GM23338 (cell line): ENCODE measurements around the gene CCL23. TPM values are rescaled to one million over a fixed set of nuclear protein-coding genes. Genes with fewer than 3 reads are reported as not detected.
"Not testable (repeated sequence)": the region's sequence is repeated elsewhere in the genome, so short reads cannot be mapped to it uniquely, and the experiment has no call there.

Experiments used
- ATAC-seq: fragments of 200-7000 bp; cut with Tn5 transposase; 3 replicates; pipeline ENCODE4 v1.9.1; 2020
- DNase-seq: peaks from one replicate; pipeline ENCODE4 v3.0.0-alpha.2; 2015; ENCODE audit warnings: low spot score
- H2AFZ ChIP-seq: fragments of 200-600 bp; sonication (generic); 2 replicates; pipeline ENCODE4 v1.8.0; 2016; ENCODE audit warnings: antibody characterized with exemption, mild to moderate bottlenecking, moderate library complexity
- H3F3A ChIP-seq: fragments of 200-600 bp; sonication (generic); replicated peaks from 2 replicates; pipeline ENCODE4 v1.8.0; 2017; ENCODE audit warnings: antibody characterized with exemption, mixed run types, low read depth
- H3K27ac ChIP-seq: fragments of 200-600 bp; sonication (generic); 2 replicates; pipeline ENCODE4 v1.6.1; 2016; ENCODE audit warnings: low read depth
- H3K27me3 ChIP-seq: fragments of 200-600 bp; sonication (generic); 2 replicates; pipeline ENCODE4 v1.8.0; 2016; ENCODE audit warnings: mild to moderate bottlenecking, mixed run types, moderate library complexity; ENCODE audit not compliant: insufficient read depth
- H3K36me3 ChIP-seq: fragments of 200-600 bp; sonication (generic); 2 replicates; pipeline ENCODE4 v1.8.0; 2016; ENCODE audit warnings: mild to moderate bottlenecking; ENCODE audit not compliant: insufficient read depth
- H3K4me1 ChIP-seq: fragments of 200-600 bp; sonication (generic); 2 replicates; pipeline ENCODE4 v1.8.0; 2016; ENCODE audit warnings: mild to moderate bottlenecking, moderate library complexity; ENCODE audit not compliant: insufficient read depth
- H3K4me2 ChIP-seq: fragments of 200-600 bp; sonication (generic); 2 replicates; pipeline ENCODE4 v1.7.1; 2017; ENCODE audit warnings: mixed run types
- H3K4me3 ChIP-seq: fragments of 200-600 bp; sonication (generic); 2 replicates; pipeline ENCODE4 v1.6.1; 2016; ENCODE audit warnings: mixed run types
- H3K79me2 ChIP-seq: fragments of 200-600 bp; sonication (generic); replicated peaks from 2 replicates; pipeline ENCODE4 v1.8.0; 2017; ENCODE audit warnings: mild to moderate bottlenecking; ENCODE audit not compliant: insufficient read depth
- H3K9me2 ChIP-seq: fragments of 200-600 bp; sonication (generic); 2 replicates; pipeline ENCODE4 v1.8.0; 2017; ENCODE audit not compliant: insufficient read depth
- H4K20me1 ChIP-seq: fragments of 200-600 bp; sonication (generic); replicated peaks from 2 replicates; pipeline ENCODE4 v1.8.0; 2017; ENCODE audit warnings: mild to moderate bottlenecking; ENCODE audit not compliant: insufficient read depth
- H3K27ac Mint-ChIP-seq: 2 replicates; pipeline ENCODE4 v1.8.0; 2020; ENCODE audit warnings: inconsistent platforms, mild to moderate bottlenecking, moderate library complexity, mixed read lengths
- H3K27me3 Mint-ChIP-seq: 3 replicates; pipeline ENCODE4 v1.8.0; 2022; ENCODE audit warnings: low read depth, mild to moderate bottlenecking, moderate library complexity, mixed read lengths, inconsistent platforms; ENCODE audit not compliant: insufficient read depth, poor library complexity
- H3K36me3 Mint-ChIP-seq: 3 replicates; pipeline ENCODE4 v1.8.0; 2021; ENCODE audit warnings: low read depth, mild to moderate bottlenecking, inconsistent platforms, moderate library complexity, mixed read lengths
- H3K4me1 Mint-ChIP-seq: 3 replicates; pipeline ENCODE4 v1.8.0; 2020; ENCODE audit warnings: mild to moderate bottlenecking, inconsistent platforms, mixed read lengths
- H3K4me3 Mint-ChIP-seq: 3 replicates; pipeline ENCODE4 v1.8.0; 2021; ENCODE audit warnings: moderate library complexity, mild to moderate bottlenecking, inconsistent platforms, mixed read lengths
- H3K9me3 Mint-ChIP-seq: 3 replicates; pipeline ENCODE4 v1.8.0; 2020; ENCODE audit warnings: moderate library complexity, mild to moderate bottlenecking, inconsistent platforms, mixed read lengths
- EZH2 ChIP-seq: fragments of 200-600 bp; sonication (generic); IDR thresholded peaks from one replicate; pipeline ENCODE4 v1.8.0; 2017; ENCODE audit warnings: antibody characterized with exemption, mild to moderate bottlenecking, low read depth; ENCODE audit not compliant: unreplicated experiment
- EZH2phosphoT487 ChIP-seq: fragments of 200-600 bp; sonication (generic); IDR thresholded peaks from one replicate; pipeline ENCODE4 v1.8.1; 2018; ENCODE audit warnings: antibody characterized with exemption; ENCODE audit not compliant: unreplicated experiment
- JUNB ChIP-seq: IDR thresholded peaks from one replicate; pipeline ENCODE4 v1.6.1; 2016; ENCODE audit warnings: antibody characterized with exemption; ENCODE audit not compliant: unreplicated experiment
- POLR2AphosphoS5 ChIP-seq: IDR thresholded peaks from 2 replicates; pipeline ENCODE4 v1.6.1; 2016; ENCODE audit warnings: antibody characterized with exemption, low read depth
- STAT1 ChIP-seq: IDR thresholded peaks from one replicate; pipeline ENCODE4 v1.6.1; 2016; ENCODE audit warnings: antibody characterized with exemption; ENCODE audit not compliant: unreplicated experiment
- ZNF114 ChIP-seq: fragments of 250-450 bp; sonication (Bioruptor Pico); IDR thresholded peaks from 2 replicates; pipeline ENCODE4 v1.5.0; 2020; ENCODE audit warnings: mild to moderate bottlenecking, moderate library complexity
- polyA plus RNA-seq: library from polyadenylated mRNA; unstranded; fragments of >200 nt; fragmentation: Nextera tagmentation; extraction: Ambion mirVana; gene quantifications from 2 replicates; pipeline ENCODE4 v1.2.1, GENCODE V29; 2016
- total RNA-seq: library from RNA; depleted of rRNA; stranded (reverse); fragments of >200 nt; shearing (Covaris generic); gene quantifications from 2 replicates; pipeline ENCODE4 v1.2.3, GENCODE V29; 2014
- TF ChIP-seq, protein P1 (sequence below): IDR thresholded peaks from one replicate; pipeline ENCODE4 v1.6.1; 2018; ENCODE audit warnings: antibody characterized with exemption; ENCODE audit not compliant: unreplicated experiment
- TF ChIP-seq, protein P2 (sequence below), 2 experiments: fragments of 200-600 bp in 1 of 2; sonication (generic) in 1 of 2; conservative IDR thresholded peaks; 2 replicates each; pipeline versions ENCODE4 v1.5.1 to v1.6.1; 2016 to 2017; ENCODE audit warnings: antibody characterized with exemption in 2 of 2, low read depth in 2 of 2, mild to moderate bottlenecking in 2 of 2, moderate library complexity in 1 of 2

Gene CCL23
- total and polyA plus RNA-seq, 2 experiments from 2014 or later, result not detected

GRCh38 chr17:36016555-36016954 is 1.2 kb downstream of the CCL23 start (continued):
- TF ChIP-seq, protein P1, sequence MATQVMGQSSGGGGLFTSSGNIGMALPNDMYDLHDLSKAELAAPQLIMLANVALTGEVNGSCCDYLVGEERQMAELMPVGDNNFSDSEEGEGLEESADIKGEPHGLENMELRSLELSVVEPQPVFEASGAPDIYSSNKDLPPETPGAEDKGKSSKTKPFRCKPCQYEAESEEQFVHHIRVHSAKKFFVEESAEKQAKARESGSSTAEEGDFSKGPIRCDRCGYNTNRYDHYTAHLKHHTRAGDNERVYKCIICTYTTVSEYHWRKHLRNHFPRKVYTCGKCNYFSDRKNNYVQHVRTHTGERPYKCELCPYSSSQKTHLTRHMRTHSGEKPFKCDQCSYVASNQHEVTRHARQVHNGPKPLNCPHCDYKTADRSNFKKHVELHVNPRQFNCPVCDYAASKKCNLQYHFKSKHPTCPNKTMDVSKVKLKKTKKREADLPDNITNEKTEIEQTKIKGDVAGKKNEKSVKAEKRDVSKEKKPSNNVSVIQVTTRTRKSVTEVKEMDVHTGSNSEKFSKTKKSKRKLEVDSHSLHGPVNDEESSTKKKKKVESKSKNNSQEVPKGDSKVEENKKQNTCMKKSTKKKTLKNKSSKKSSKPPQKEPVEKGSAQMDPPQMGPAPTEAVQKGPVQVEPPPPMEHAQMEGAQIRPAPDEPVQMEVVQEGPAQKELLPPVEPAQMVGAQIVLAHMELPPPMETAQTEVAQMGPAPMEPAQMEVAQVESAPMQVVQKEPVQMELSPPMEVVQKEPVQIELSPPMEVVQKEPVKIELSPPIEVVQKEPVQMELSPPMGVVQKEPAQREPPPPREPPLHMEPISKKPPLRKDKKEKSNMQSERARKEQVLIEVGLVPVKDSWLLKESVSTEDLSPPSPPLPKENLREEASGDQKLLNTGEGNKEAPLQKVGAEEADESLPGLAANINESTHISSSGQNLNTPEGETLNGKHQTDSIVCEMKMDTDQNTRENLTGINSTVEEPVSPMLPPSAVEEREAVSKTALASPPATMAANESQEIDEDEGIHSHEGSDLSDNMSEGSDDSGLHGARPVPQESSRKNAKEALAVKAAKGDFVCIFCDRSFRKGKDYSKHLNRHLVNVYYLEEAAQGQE, result no peak
- TF ChIP-seq EZH2phosphoT487 (no peak), ZNF114 (CRISPR knock-in tag) (no peak)

- not testable (repeated sequence) for H3K4me1 ChIP-seq, H3K36me3 ChIP-seq, DNase-seq, H3K36me3 Mint-ChIP-seq, H3K79me2 ChIP-seq, H3K4me2 ChIP-seq, H4K20me1 ChIP-seq, H3K4me3 ChIP-seq, H3K27me3 ChIP-seq, H3K4me1 Mint-ChIP-seq, ATAC-seq, H3F3A ChIP-seq, H2AFZ ChIP-seq, H3K4me3 Mint-ChIP-seq, H3K27ac Mint-ChIP-seq, H3K27ac ChIP-seq, H3K9me2 ChIP-seq
- Mint-ChIP-seq H3K27me3 (peaks cover 11% of the 10 kb centered on the region), H3K9me3 (peaks cover 31% of the 10 kb centered on the region)
Measured at GRCh38 chr17:36015895-36016294, 1.9 kb downstream of the CCL23 start.

DNA sequence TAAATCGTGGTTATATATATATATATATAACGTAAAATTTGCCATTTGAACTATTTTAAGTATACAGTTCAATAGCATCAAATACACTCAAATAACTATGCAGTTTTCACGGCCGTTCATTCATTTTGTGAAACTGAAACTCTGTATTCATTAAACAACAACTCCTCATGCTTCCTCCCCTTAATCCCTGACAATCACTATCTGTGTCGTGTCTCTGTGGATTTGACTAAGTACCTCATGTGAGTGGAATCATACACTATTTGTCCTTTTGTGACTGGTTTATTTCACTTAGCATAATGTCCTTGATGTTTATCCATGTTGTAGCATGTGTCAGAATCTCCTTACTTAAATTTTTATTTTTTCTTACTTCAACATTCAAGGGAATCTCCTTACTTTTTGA is 2.8 kb downstream of the CCL23 start:
- Histone ChIP-seq H4K20me1 (no peaks in the 10 kb centered on the region), H3K9me2 (no peaks in the 10 kb centered on the region), H3F3A (no peaks in the 10 kb centered on the region), H2AFZ (no peak overlapping the region), H3K27me3 (no peaks in the 10 kb centered on the region), H3K4me2 (no peak overlapping the region), H3K79me2 (no peaks in the 10 kb centered on the region), H3K27ac (no peak overlapping the region), H3K4me1 (no peaks in the 10 kb centered on the region), H3K4me3 (no peak overlapping the region), H3K36me3 (no peaks in the 10 kb centered on the region)
- Mint-ChIP-seq H3K9me3 (peaks cover 40% of the 10 kb centered on the region), H3K36me3 (peaks cover 3% of the 10 kb centered on the region; the same call in 2 of the 3 replicates), H3K4me1 (no peaks in the 10 kb centered on the region), H3K27me3 (peaks cover 9% of the 10 kb centered on the region), H3K27ac (no peak overlapping the region), H3K4me3 (no peak overlapping the region)
- TF ChIP-seq ZNF114 (CRISPR knock-in tag) (no peak), EZH2 (no peak), STAT1 (no peak), JUNB (no peak), POLR2AphosphoS5 (no peak)
- TF ChIP-seq, protein P2, sequence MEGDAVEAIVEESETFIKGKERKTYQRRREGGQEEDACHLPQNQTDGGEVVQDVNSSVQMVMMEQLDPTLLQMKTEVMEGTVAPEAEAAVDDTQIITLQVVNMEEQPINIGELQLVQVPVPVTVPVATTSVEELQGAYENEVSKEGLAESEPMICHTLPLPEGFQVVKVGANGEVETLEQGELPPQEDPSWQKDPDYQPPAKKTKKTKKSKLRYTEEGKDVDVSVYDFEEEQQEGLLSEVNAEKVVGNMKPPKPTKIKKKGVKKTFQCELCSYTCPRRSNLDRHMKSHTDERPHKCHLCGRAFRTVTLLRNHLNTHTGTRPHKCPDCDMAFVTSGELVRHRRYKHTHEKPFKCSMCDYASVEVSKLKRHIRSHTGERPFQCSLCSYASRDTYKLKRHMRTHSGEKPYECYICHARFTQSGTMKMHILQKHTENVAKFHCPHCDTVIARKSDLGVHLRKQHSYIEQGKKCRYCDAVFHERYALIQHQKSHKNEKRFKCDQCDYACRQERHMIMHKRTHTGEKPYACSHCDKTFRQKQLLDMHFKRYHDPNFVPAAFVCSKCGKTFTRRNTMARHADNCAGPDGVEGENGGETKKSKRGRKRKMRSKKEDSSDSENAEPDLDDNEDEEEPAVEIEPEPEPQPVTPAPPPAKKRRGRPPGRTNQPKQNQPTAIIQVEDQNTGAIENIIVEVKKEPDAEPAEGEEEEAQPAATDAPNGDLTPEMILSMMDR (conservative IDR thresholded peaks at IDR 0.05; ENCODE audit: low read depth in 2 of 2), result no peak
- DNase-seq (no peak), ATAC-seq (no peak)
